Liver (tissue), 9 donors: ENCODE results near the gene UBE2Q2. TPM values are rescaled to one million over a fixed set of nuclear protein-coding genes. Genes with fewer than 3 reads are reported as not detected.
"Not testable (repeated sequence)": the region's sequence is repeated elsewhere in the genome, so short reads cannot be mapped to it uniquely, and the experiment has no call there.

Source experiments
- DNase-seq: peaks from one replicate; pipeline ENCODE4 v3.0.0-alpha.2; 2017; ENCODE audit warnings: low spot score
- H3K27ac ChIP-seq, 2 donors: one replicate each; pipeline ENCODE4 v1.7.0; 2013; ENCODE audit warnings: inconsistent platforms in 2 of 2, low read length in 2 of 2, control low read depth in 1 of 2, low read depth in 1 of 2, mild to moderate bottlenecking in 1 of 2
- H3K27me3 ChIP-seq, 4 donors: one replicate each; pipeline versions ENCODE4 v1.6.1 to v1.7.0; 2013; ENCODE audit warnings: low read length in 3 of 4, inconsistent platforms in 1 of 4, mild to moderate bottlenecking in 1 of 4, moderate library complexity in 1 of 4; ENCODE audit not compliant: control insufficient read depth in 4 of 4, insufficient read depth in 4 of 4
- H3K36me3 ChIP-seq, 4 donors: one replicate each; pipeline versions ENCODE4 v1.6.1 to v1.7.0; 2013; ENCODE audit warnings: low read length in 3 of 4, mild to moderate bottlenecking in 3 of 4, low read depth in 1 of 4, moderate library complexity in 1 of 4; ENCODE audit not compliant: control insufficient read depth in 4 of 4, insufficient read depth in 3 of 4
- H3K4me1 ChIP-seq, 4 donors: one replicate each; pipeline versions ENCODE4 v1.6.1 to v1.7.0; 2013; ENCODE audit warnings: low read length in 3 of 4, mild to moderate bottlenecking in 3 of 4, moderate library complexity in 1 of 4; ENCODE audit not compliant: control insufficient read depth in 4 of 4, insufficient read depth in 4 of 4
- H3K4me3 ChIP-seq, 3 donors: one replicate each; pipeline versions ENCODE4 v1.6.1 to v1.7.0; 2013; ENCODE audit warnings: low read length in 3 of 3, control low read depth in 1 of 3, low read depth in 1 of 3, mild to moderate bottlenecking in 1 of 3
- H3K9ac ChIP-seq, 2 donors: one replicate each; pipeline ENCODE4 v1.7.0; 2013; ENCODE audit warnings: low read length in 2 of 2, mild to moderate bottlenecking in 2 of 2, moderate library complexity in 2 of 2, control low read depth in 1 of 2, low read depth in 1 of 2
- H3K9me3 ChIP-seq, 4 donors: one replicate each; pipeline versions ENCODE4 v1.6.1 to v1.7.0; 2013; ENCODE audit warnings: low read length in 3 of 4; ENCODE audit not compliant: control insufficient read depth in 4 of 4
- ATF3 ChIP-seq: IDR thresholded peaks from 2 replicates; pipeline ENCODE4 v1.6.1; 2016; ENCODE audit warnings: antibody characterized with exemption
- CTCF ChIP-seq: fragments of 150-350 bp; IDR thresholded peaks from 2 replicates; pipeline ENCODE4 v1.5.1; 2017; ENCODE audit warnings: improper control_type of control experiment, low read depth, low read length; ENCODE audit not compliant: missing input control
- EGR1 ChIP-seq, 2 donors: IDR thresholded peaks; 2 replicates each; pipeline ENCODE4 v1.6.1; 2016 to 2018; ENCODE audit warnings: antibody characterized with exemption in 2 of 2, low read depth in 2 of 2
- FOXA1 ChIP-seq: IDR thresholded peaks from 2 replicates; pipeline ENCODE4 v1.6.1; 2016; ENCODE audit warnings: antibody characterized with exemption
- FOXA2 ChIP-seq: IDR thresholded peaks from 2 replicates; pipeline ENCODE4 v1.6.1; 2016; ENCODE audit warnings: antibody characterized with exemption
- GABPA ChIP-seq, 2 donors: IDR thresholded peaks in 1 of 2; conservative IDR thresholded peaks in 1 of 2; 2 replicates each; pipeline ENCODE4 v1.6.1; 2016; ENCODE audit warnings: antibody characterized with exemption in 2 of 2, mild to moderate bottlenecking in 1 of 2, moderate library complexity in 1 of 2
- HNF4A ChIP-seq, 2 donors: conservative IDR thresholded peaks; 2 replicates each; pipeline ENCODE4 v1.6.1; 2016; ENCODE audit warnings: antibody characterized with exemption in 2 of 2, mild to moderate bottlenecking in 2 of 2
- HNF4G ChIP-seq: IDR thresholded peaks from 2 replicates; pipeline ENCODE4 v1.6.1; 2016; ENCODE audit warnings: antibody characterized with exemption
- JUND ChIP-seq, 2 donors: IDR thresholded peaks; 2 replicates each; pipeline ENCODE4 v1.6.1; 2016; ENCODE audit warnings: antibody characterized with exemption in 2 of 2
- MAX ChIP-seq: IDR thresholded peaks from 2 replicates; pipeline ENCODE4 v1.6.1; 2016; ENCODE audit warnings: antibody characterized with exemption
- NR2F2 ChIP-seq: IDR thresholded peaks from 2 replicates; pipeline ENCODE4 v1.6.1; 2016; ENCODE audit warnings: antibody characterized with exemption
- RAD21 ChIP-seq, 2 donors: IDR thresholded peaks; 2 replicates each; pipeline ENCODE4 v1.6.1; 2016; ENCODE audit warnings: antibody characterized with exemption in 2 of 2, mild to moderate bottlenecking in 2 of 2
- REST ChIP-seq: IDR thresholded peaks from 2 replicates; pipeline ENCODE4 v1.6.1; 2016; ENCODE audit warnings: antibody characterized with exemption, mild to moderate bottlenecking
- RXRA ChIP-seq, 2 donors: IDR thresholded peaks; 2 replicates each; pipeline ENCODE4 v1.6.1; 2017 to 2018; ENCODE audit warnings: antibody characterized with exemption in 2 of 2, mild to moderate bottlenecking in 1 of 2
- SP1 ChIP-seq: IDR thresholded peaks from 2 replicates; pipeline ENCODE4 v1.6.1; 2018; ENCODE audit warnings: antibody characterized with exemption, mild to moderate bottlenecking
- TAF1 ChIP-seq: conservative IDR thresholded peaks from 2 replicates; pipeline ENCODE4 v1.6.1; 2016; ENCODE audit warnings: antibody characterized with exemption, mild to moderate bottlenecking
- YY1 ChIP-seq: IDR thresholded peaks from 2 replicates; pipeline ENCODE4 v1.6.1; 2016; ENCODE audit warnings: antibody characterized with exemption, mild to moderate bottlenecking
- ZBTB33 ChIP-seq: IDR thresholded peaks from 2 replicates; pipeline ENCODE4 v1.6.1; 2016; ENCODE audit warnings: antibody characterized with exemption
- whole genome bisulfite sequencing: extraction: QIAGEN DNeasy Blood & Tissue Kit; methylation state at CpG from one replicate; pipeline ENCODE4 v1.1.7; 2013; 5-methylcytosine and 5-hydroxymethylcytosine counted together
- polyA plus RNA-seq, 2 donors: library from polyadenylated mRNA; stranded (reverse) in 1 of 2; unstranded in 1 of 2; fragments of 200-250 nt in 1 of 2; fragments of >200 nt in 1 of 2; fragmentation: Nextera tagmentation in 1 of 2; extraction: Ambion mirVana in 1 of 2; gene quantifications; one replicate each; pipeline versions ENCODE4 v1.2.1 to v1.2.3, GENCODE V29; 2013 to 2015
- total RNA-seq, 2 donors: library from RNA; depleted of rRNA; stranded (reverse); fragments of >200 nt; gene quantifications; one replicate each; pipeline ENCODE4 v1.2.3, GENCODE V29; 2014
- donor health status: healthy.
- donor health status: healthy.
- donor health status: healthy.
- donor health status: healthy.
- donor health status: healthy.

UBE2Q2 gene
- total and polyA plus RNA-seq, 4 donors, result 2.4 to 14.4 (median 5.2) TPM

- H3K27me3 ChIP-seq, result no peaks in the 10 kb centered on the region
- no peak overlapping the region for H3K4me3 ChIP-seq
- no peak for DNase-seq
- no peak overlapping the region for H3K27ac ChIP-seq
- no peaks in the 10 kb centered on the region for H3K36me3 ChIP-seq
- H3K9me3 ChIP-seq, result no peaks in the 10 kb centered on the region
- no peak overlapping the region for H3K9ac ChIP-seq
- no peak for TF ChIP-seq ATF3
- no peak for TF ChIP-seq FOXA1
- TF ChIP-seq RAD21 (IDR thresholded peaks at IDR 0.05), result no peak
- TF ChIP-seq EGR1 (IDR thresholded peaks at IDR 0.05; ENCODE audit: low read depth in 2 of 2), result no peak
- no peak for TF ChIP-seq HNF4G
- no peak for TF ChIP-seq MAX
- TF ChIP-seq NR2F2, result no peak
- TF ChIP-seq ZBTB33, result no peak
- no peak for TF ChIP-seq RXRA (IDR thresholded peaks at IDR 0.05)
- TF ChIP-seq TAF1, result no peak
- no peak for TF ChIP-seq JUND (IDR thresholded peaks at IDR 0.05)
- no peak for TF ChIP-seq HNF4A (conservative IDR thresholded peaks at IDR 0.05)
- TF ChIP-seq FOXA2, result no peak
- TF ChIP-seq GABPA (IDR thresholded peaks at IDR 0.05 in 1 of 2, conservative IDR thresholded peaks at IDR 0.05 in 1 of 2), result no peak
- TF ChIP-seq REST, result no peak
- TF ChIP-seq CTCF, result no peak
- no peak for TF ChIP-seq YY1
- TF ChIP-seq SP1, result no peak
- H3K4me1 ChIP-seq, result peaks cover 0 to 4% (median 3%) of the 10 kb centered on the region in 4 donors
Measured at GRCh38 chr15:75799190-75799589, 44.1 kb upstream of the UBE2Q2 start.

GRCh38 chr15:75800409-75800808 is 42.8 kb upstream of the UBE2Q2 start:
- not testable (repeated sequence) for H3K4me1 ChIP-seq, H3K36me3 ChIP-seq, H3K9ac ChIP-seq, H3K27ac ChIP-seq, H3K4me3 ChIP-seq, DNase-seq, H3K27me3 ChIP-seq, H3K9me3 ChIP-seq
- WGBS, result 91% methylated on average over 4 of the region's 4 CpGs
